ENCODE data around the gene SLC9A8.

- TF ChIP-seq JUND (IDR thresholded peaks at IDR 0.05; ENCODE audit: low read length) (no peak), NRF1 (IDR thresholded peaks at IDR 0.05; ENCODE audit: low read depth, low read length) (no peak), CTCF (IDR thresholded peaks at IDR 0.05; ENCODE audit: control extremely low read depth in 1 of 3, insufficient read depth in 1 of 3, low read depth in 1 of 3, low read length in 3 of 3) (no peak), SP1 (IDR thresholded peaks at IDR 0.05; ENCODE audit: low read depth, low read length) (no peak), POLR2A (IDR thresholded peaks at IDR 0.05; ENCODE audit: control extremely low read depth in 1 of 2, low read depth in 2 of 2, low read length in 2 of 2) (no peak), KDM4A (IDR thresholded peaks at IDR 0.05; ENCODE audit: low read depth, low read length, severe bottlenecking) (no peak), CBX8 (IDR thresholded peaks at IDR 0.05; ENCODE audit: borderline replicate concordance, low read depth, low read length) (no peak), TEAD4 (IDR thresholded peaks at IDR 0.05; ENCODE audit: low read depth, low read length) (no peak), RNF2 (IDR thresholded peaks at IDR 0.05; ENCODE audit: borderline replicate concordance, low read depth, low read length, missing control alignments, poor library complexity, severe bottlenecking) (no peak), POLR2AphosphoS5 (IDR thresholded peaks at IDR 0.05; ENCODE audit: low read depth, low read length) (no peak), TBP (IDR thresholded peaks at IDR 0.05; ENCODE audit: low read depth, low read length) (no peak), GABPA (IDR thresholded peaks at IDR 0.05; ENCODE audit: borderline replicate concordance, insufficient read depth, low read length) (no peak), CREB1 (IDR thresholded peaks at IDR 0.05) (no peak), RFX5 (IDR thresholded peaks at IDR 0.05; ENCODE audit: borderline replicate concordance, low read depth, low read length) (no peak)
Measured at GRCh38 chr20:49786196-49786595, 26.4 kb upstream of the SLC9A8 start.

Measured in H1 (cell line).